ENCODE measurements around the gene SELENOI.

SELENOI gene

GRCh38 chr2:26345545-26346453 lies at the start of gene SELENOI:
Gene SELENOI, plus strand, starts transcription at chr2:26346143. Its CDS starts 90 bp downstream, at chr2:26346233.
- peak; percentile 97 for DNase-seq (ENCODE audit: extremely low spot score)
- no peak for TF ChIP-seq FOXM1 (IDR thresholded peaks at IDR 0.05; ENCODE audit: borderline replicate concordance)
- peak; percentile 64 for TF ChIP-seq L3MBTL2 (conservative IDR thresholded peaks at IDR 0.05)
- peak; percentile 99 for TF ChIP-seq PKNOX1 (IDR thresholded peaks at IDR 0.05)
- ChIA-PET POLR2A (interaction anchor here (0.7 to 2.4 kb wide), 16 partner anchors 10 to 231 kb away, joined by 3 to 18 read pairs (median 4); no protein-coding TSS in a partner anchor), CTCF (interaction anchor here (0.5 to 1.1 kb wide), 2 partner anchors 14 to 232 kb away, joined by 3 to 4 read pairs; no protein-coding TSS in a partner anchor)

GRCh38 chr2:26297061-26297460 lies 48.9 kb upstream of the SELENOI start:
- ChIA-PET CTCF (no interaction called here), POLR2A (no interaction called here)
- DNase-seq (ENCODE audit: extremely low spot score) = no peak
- TF ChIP-seq CTBP1 (IDR thresholded peaks at IDR 0.05; ENCODE audit: borderline replicate concordance) (no peak), FOXA1 (IDR thresholded peaks at IDR 0.05) (no peak), ARNT (IDR thresholded peaks at IDR 0.05) (no peak), L3MBTL2 (conservative IDR thresholded peaks at IDR 0.05) (no peak), NFRKB (IDR thresholded peaks at IDR 0.05) (no peak), BHLHE40 (IDR thresholded peaks at IDR 0.05; ENCODE audit: borderline replicate concordance) (no peak), LEF1 (IDR thresholded peaks at IDR 0.05; ENCODE audit: borderline replicate concordance) (no peak), ELF4 (IDR thresholded peaks at IDR 0.05) (no peak), SUZ12 (IDR thresholded peaks at IDR 0.05) (no peak), FOXK2 (IDR thresholded peaks at IDR 0.05) (no peak), TARDBP (IDR thresholded peaks at IDR 0.05) (no peak)

GRCh38 chr2:26298286-26298637 lies 47.7 kb upstream of the SELENOI start:
- ChIA-PET CTCF (no interaction called here), POLR2A (no interaction called here)
- TF ChIP-seq ELF4 (IDR thresholded peaks at IDR 0.05) = no peak
- TF ChIP-seq NFRKB (IDR thresholded peaks at IDR 0.05) = no peak
- TF ChIP-seq LEF1 (IDR thresholded peaks at IDR 0.05; ENCODE audit: borderline replicate concordance) = no peak
- TF ChIP-seq PKNOX1 (IDR thresholded peaks at IDR 0.05) = no peak
- no peak for TF ChIP-seq FOXA1 (IDR thresholded peaks at IDR 0.05)
- no peak for TF ChIP-seq FOXM1 (IDR thresholded peaks at IDR 0.05; ENCODE audit: borderline replicate concordance)
- no peak for TF ChIP-seq FOXK2 (IDR thresholded peaks at IDR 0.05)
- TF ChIP-seq BHLHE40 (IDR thresholded peaks at IDR 0.05; ENCODE audit: borderline replicate concordance) = no peak
- no peak for TF ChIP-seq ARNT (IDR thresholded peaks at IDR 0.05)
- TF ChIP-seq SUZ12 (IDR thresholded peaks at IDR 0.05) = no peak
- no peak for TF ChIP-seq ZNF384 (IDR thresholded peaks at IDR 0.05)
- TF ChIP-seq L3MBTL2 (conservative IDR thresholded peaks at IDR 0.05) = no peak
- TF ChIP-seq TARDBP (IDR thresholded peaks at IDR 0.05) = no peak
- no peak for TF ChIP-seq CTBP1 (IDR thresholded peaks at IDR 0.05; ENCODE audit: borderline replicate concordance)
- TF ChIP-seq SP1 (IDR thresholded peaks at IDR 0.05) = no peak
- no peak for TF ChIP-seq HDGF (IDR thresholded peaks at IDR 0.05; ENCODE audit: borderline replicate concordance)
- DNase-seq (ENCODE audit: extremely low spot score) = no peak

- POLR2A ChIA-PET = no interaction called here
Measured at GRCh38 chr2:26298638-26299393, 47.1 kb upstream of the SELENOI start.

GRCh38 chr2:26299471-26300101 lies 46.4 kb upstream of the SELENOI start:
- DNase-seq (ENCODE audit: extremely low spot score) = no peak
- ChIA-PET CTCF (no interaction called here), POLR2A (interaction anchor here (0.7 kb wide), 1 partner anchor 56 kb away, joined by 4 read pairs; no protein-coding TSS in a partner anchor)
- TF ChIP-seq PKNOX1 (IDR thresholded peaks at IDR 0.05) (no peak), L3MBTL2 (conservative IDR thresholded peaks at IDR 0.05) (no peak), SUZ12 (IDR thresholded peaks at IDR 0.05) (no peak), ZNF384 (IDR thresholded peaks at IDR 0.05) (no peak)

More at GRCh38 chr2:26298638-26299393, 47.1 kb upstream of the SELENOI start:
- DNase-seq (ENCODE audit: extremely low spot score) = no peak
- CTCF ChIA-PET = no interaction called here
- TF ChIP-seq TARDBP (IDR thresholded peaks at IDR 0.05) (no peak), FOXK2 (IDR thresholded peaks at IDR 0.05) (no peak), BHLHE40 (IDR thresholded peaks at IDR 0.05; ENCODE audit: borderline replicate concordance) (no peak), ARNT (IDR thresholded peaks at IDR 0.05) (no peak), SUZ12 (IDR thresholded peaks at IDR 0.05) (no peak), LEF1 (IDR thresholded peaks at IDR 0.05; ENCODE audit: borderline replicate concordance) (no peak), CTBP1 (IDR thresholded peaks at IDR 0.05; ENCODE audit: borderline replicate concordance) (no peak)

Measured in HEK293T (cell line).